Vagina (tissue), 2 donors: ENCODE results near the gene MAP3K9.

ENCODE experiments used
- POLR2A ChIP-seq, 2 donors: fragments of 450-650 bp; IDR thresholded peaks; one replicate each; pipeline ENCODE4 v1.6.1; 2017; ENCODE audit warnings: antibody characterized with exemption in 2 of 2, mild to moderate bottlenecking in 2 of 2, moderate library complexity in 2 of 2
- POLR2AphosphoS5 ChIP-seq, 2 donors: sonication (generic); formaldehyde crosslinking; IDR thresholded peaks; one replicate each; pipeline ENCODE4 v1.9.0; 2017; ENCODE audit warnings: antibody characterized with exemption in 2 of 2, mild to moderate bottlenecking in 2 of 2, low read depth in 1 of 2; ENCODE audit not compliant: insufficient read depth in 1 of 2
- TF ChIP-seq, protein P1 (sequence below), 3 experiments: fragments of 450-650 bp in 2 of 3; fragments of 200-600 bp in 1 of 3; sonication (generic) in 1 of 3; IDR thresholded peaks; one replicate each; pipeline ENCODE4 v1.5.1; 2017 to 2019; ENCODE audit warnings: antibody characterized with exemption in 3 of 3, mild to moderate bottlenecking in 2 of 3, moderate library complexity in 2 of 3

- TF ChIP-seq, protein P1, sequence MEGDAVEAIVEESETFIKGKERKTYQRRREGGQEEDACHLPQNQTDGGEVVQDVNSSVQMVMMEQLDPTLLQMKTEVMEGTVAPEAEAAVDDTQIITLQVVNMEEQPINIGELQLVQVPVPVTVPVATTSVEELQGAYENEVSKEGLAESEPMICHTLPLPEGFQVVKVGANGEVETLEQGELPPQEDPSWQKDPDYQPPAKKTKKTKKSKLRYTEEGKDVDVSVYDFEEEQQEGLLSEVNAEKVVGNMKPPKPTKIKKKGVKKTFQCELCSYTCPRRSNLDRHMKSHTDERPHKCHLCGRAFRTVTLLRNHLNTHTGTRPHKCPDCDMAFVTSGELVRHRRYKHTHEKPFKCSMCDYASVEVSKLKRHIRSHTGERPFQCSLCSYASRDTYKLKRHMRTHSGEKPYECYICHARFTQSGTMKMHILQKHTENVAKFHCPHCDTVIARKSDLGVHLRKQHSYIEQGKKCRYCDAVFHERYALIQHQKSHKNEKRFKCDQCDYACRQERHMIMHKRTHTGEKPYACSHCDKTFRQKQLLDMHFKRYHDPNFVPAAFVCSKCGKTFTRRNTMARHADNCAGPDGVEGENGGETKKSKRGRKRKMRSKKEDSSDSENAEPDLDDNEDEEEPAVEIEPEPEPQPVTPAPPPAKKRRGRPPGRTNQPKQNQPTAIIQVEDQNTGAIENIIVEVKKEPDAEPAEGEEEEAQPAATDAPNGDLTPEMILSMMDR (IDR thresholded peaks at IDR 0.05): no peak
- TF ChIP-seq POLR2A (IDR thresholded peaks at IDR 0.05) (no peak), POLR2AphosphoS5 (IDR thresholded peaks at IDR 0.05; ENCODE audit: insufficient read depth in 1 of 2, low read depth in 1 of 2) (no peak)
Measured at GRCh38 chr14:70706177-70706576, 103.1 kb downstream of the MAP3K9 start.
